GM12878 (cell line): ENCODE data around the gene GPBP1. TPM values are rescaled to one million over a fixed set of nuclear protein-coding genes. Genes with fewer than 3 reads are reported as not detected.

Experiments
- ATAC-seq: fragments of 200-7000 bp; cut with Tn5 transposase; 3 replicates; pipeline ENCODE4 v1.9.1; 2020; ENCODE audit warnings: mild to moderate bottlenecking, moderate library complexity
- BruUV-seq: library from RNA; stranded (reverse); fragments of 400-500 nt; replicated peaks from 2 replicates; lab custom pipeline; 2021; lab: Mats Ljungman, UMichigan
- CTCF ChIA-PET: fragments of 300-600 bp; sonication (Branson Sonifier 250); formaldehyde crosslinking; extraction: SDS; loops from one replicate; lab custom pipeline; 2021; ENCODE audit warnings: inconsistent platforms; lab: Yijun Ruan, JAX
- POLR2A ChIA-PET: fragments of 350-600 bp; formaldehyde crosslinking; extraction: SDS; loops from one replicate; lab custom pipeline; 2021; ENCODE audit warnings: inconsistent platforms; lab: Charles Lee
- RAD21 ChIA-PET: fragments of 300-600 bp; sonication (Branson Sonifier 250); formaldehyde crosslinking; loops from one replicate; lab custom pipeline; 2023; ENCODE audit warnings: antibody characterized with exemption; ENCODE audit not compliant: unreplicated experiment; lab: Charles Lee
- SMC1A ChIA-PET: fragments of 300-600 bp; sonication (Branson Sonifier 250); formaldehyde crosslinking; loops from one replicate; lab custom pipeline; 2023; ENCODE audit not compliant: unreplicated experiment, uncharacterized antibody; lab: Charles Lee
- DNase-seq: peaks from one replicate; pipeline ENCODE4 v3.0.0-alpha.2; 2011; ENCODE audit warnings: low read depth, low spot score
- FAIRE-seq: peaks from 3 replicates; lab custom pipeline; 2011; peaks lifted over from hg19 to GRCh38; lab: Jason Lieb, UNC
- H2AFZ ChIP-seq: 2 replicates; pipeline ENCODE4 v1.6.0; 2011; ENCODE audit warnings: low read depth, low read length, control low read depth; ENCODE audit not compliant: control insufficient read depth
- H3K27ac ChIP-seq: 2 replicates; pipeline ENCODE4 v1.5.1; 2011; ENCODE audit warnings: control low read depth; ENCODE audit not compliant: control insufficient read depth, insufficient read depth
- H3K27me3 ChIP-seq, 2 experiments: replicated peaks in 1 of 2; 2 replicates each; pipeline versions ENCODE4 v1.6.0 to v1.6.1; 2011; ENCODE audit warnings: low read length in 1 of 2; ENCODE audit not compliant: control insufficient read depth in 2 of 2, insufficient read depth in 2 of 2
- H3K36me3 ChIP-seq, 2 experiments: 2 replicates each; pipeline ENCODE4 v1.5.1; 2011; ENCODE audit warnings: low read length in 1 of 2; ENCODE audit not compliant: control insufficient read depth in 2 of 2, insufficient read depth in 2 of 2
- H3K4me1 ChIP-seq: 2 replicates; pipeline ENCODE4 v1.6.1; 2011; ENCODE audit warnings: mild to moderate bottlenecking, low read length, moderate library complexity, mixed read lengths; ENCODE audit not compliant: control insufficient read depth, insufficient read depth
- H3K4me2 ChIP-seq: 2 replicates; pipeline ENCODE4 v1.6.0; 2011; ENCODE audit warnings: control low read depth; ENCODE audit not compliant: control insufficient read depth, insufficient read depth
- H3K4me3 ChIP-seq: fragments of 200-600 bp; sonication (generic); 2 replicates; pipeline ENCODE4 v1.5.1; 2016
- H3K79me2 ChIP-seq: 2 replicates; pipeline ENCODE4 v1.6.0; 2011; ENCODE audit warnings: low read length; ENCODE audit not compliant: control insufficient read depth, insufficient read depth
- H3K9ac ChIP-seq: 2 replicates; pipeline ENCODE4 v1.8.0; 2011; ENCODE audit warnings: low read length, control low read depth, mixed read lengths; ENCODE audit not compliant: control insufficient read depth, insufficient read depth
- H3K9me3 ChIP-seq: replicated peaks from 3 replicates; pipeline ENCODE4 v1.5.1; 2011; ENCODE audit warnings: mild to moderate bottlenecking, low read length; ENCODE audit not compliant: control insufficient read depth, insufficient read depth
- H4K20me1 ChIP-seq: 2 replicates; pipeline ENCODE4 v1.6.0; 2011; ENCODE audit not compliant: control insufficient read depth, insufficient read depth
- CBX5 ChIP-seq: sonication (generic); IDR thresholded peaks from 2 replicates; pipeline ENCODE4 v1.6.1; 2016; ENCODE audit warnings: low read depth, moderate library complexity, mild to moderate bottlenecking, inconsistent platforms
- GATAD2B ChIP-seq: fragments of 450-650 bp; conservative IDR thresholded peaks from 2 replicates; pipeline ENCODE4 v1.6.1; 2017; ENCODE audit warnings: low read depth, mild to moderate bottlenecking, moderate library complexity
- JUND ChIP-seq: IDR thresholded peaks from 2 replicates; pipeline ENCODE4 v1.6.1; 2012; ENCODE audit warnings: low read depth, mild to moderate bottlenecking, low read length, improper control_type of control experiment, moderate library complexity
- NRF1 ChIP-seq: conservative IDR thresholded peaks from 2 replicates; pipeline ENCODE4 v1.6.1; 2011; ENCODE audit warnings: mild to moderate bottlenecking, low read depth, low read length, improper control_type of control experiment
- RAD21 ChIP-seq: IDR thresholded peaks from 2 replicates; pipeline ENCODE4 v1.6.1; 2011; ENCODE audit warnings: mild to moderate bottlenecking, low read depth, low read length, moderate library complexity; ENCODE audit not compliant: insufficient read depth
- RAD51 ChIP-seq: fragments of 450-650 bp; IDR thresholded peaks from 2 replicates; pipeline ENCODE4 v1.6.1; 2016; ENCODE audit warnings: moderate library complexity, mild to moderate bottlenecking, inconsistent platforms
- RUNX3 ChIP-seq: IDR thresholded peaks from 2 replicates; pipeline ENCODE4 v1.6.1; 2012; ENCODE audit warnings: low read length, inconsistent platforms
- YY1 ChIP-seq: IDR thresholded peaks from 2 replicates; pipeline ENCODE4 v1.6.1; 2011; ENCODE audit warnings: low read depth, mild to moderate bottlenecking, low read length
- ZNF592 ChIP-seq: fragments of 450-650 bp; IDR thresholded peaks from 2 replicates; pipeline ENCODE4 v1.6.1; 2017; ENCODE audit warnings: mild to moderate bottlenecking, moderate library complexity
- whole genome bisulfite sequencing: methylation state at CpG from one replicate; pipeline ENCODE4 v1.1.6; 2016; ENCODE audit warnings: low lambda C conversion rate; ENCODE audit not compliant: insufficient replicate concordance, insufficient coverage; ENCODE audit errors: missing lambda C conversion rate; 5-methylcytosine and 5-hydroxymethylcytosine counted together
- in situ Hi-C: fragments of 300-500 bp; cut with MboI; formaldehyde crosslinking; loops from 9 replicates; pipeline ENCODE4 v1.14.3; 2018; ENCODE audit warnings: mixed read lengths
- intact Hi-C: fragments of 100-400 bp; cut with micrococcal nuclease; formaldehyde crosslinking; loops from one replicate; pipeline ENCODE4 v1.14.2; 2022; ENCODE audit not compliant: unreplicated experiment
- polyA plus RNA-seq, 11 experiments: library from polyadenylated mRNA; depleted of rRNA in 4 of 11; unstranded in 6 of 11; stranded (reverse) in 5 of 11; fragments of >200 nt; fragmentation: Nextera tagmentation in 4 of 11; fragmentation: Illumina TruSeq in 1 of 11; extraction: Ambion mirVana in 4 of 11; extraction: Trizol in 1 of 11; gene quantifications; 1 replicate in 1 of 11; 2 replicates in 10 of 11; pipeline versions ENCODE4 v1.2.1 to v1.2.3, GENCODE V29; 2011 to 2016; ENCODE audit warnings: inconsistent platforms in 2 of 11, missing spikeins in 2 of 11, low read depth in 1 of 11
- total RNA-seq, 4 experiments: library from RNA; depleted of rRNA in 3 of 4; stranded (reverse); fragments of >200 nt in 3 of 4; fragmentation: Illumina TruSeq in 1 of 4; extraction: Trizol in 1 of 4; gene quantifications; 2 replicates each; pipeline versions ENCODE4 v1.2.1 to v1.2.3, GENCODE V29; 2013 to 2021
- TF ChIP-seq, protein P1 (sequence below): IDR thresholded peaks from 2 replicates; pipeline ENCODE4 v1.6.1; 2012; ENCODE audit warnings: low read length, inconsistent platforms
- TF ChIP-seq, protein P2 (sequence below): fragments of 450-650 bp; IDR thresholded peaks from 2 replicates; pipeline ENCODE4 v1.6.1; 2017; ENCODE audit warnings: mild to moderate bottlenecking, low read depth, inconsistent platforms; ENCODE audit not compliant: poor library complexity, severe bottlenecking
- TF ChIP-seq, protein P3 (sequence below): fragments of 450-650 bp; conservative IDR thresholded peaks from 2 replicates; pipeline ENCODE4 v1.6.1; 2017; ENCODE audit warnings: mild to moderate bottlenecking, moderate library complexity

GPBP1 gene
- total and polyA plus RNA-seq, 10 of the 15 experiments (the other 5 are each of a cell fraction or from before 2014, with no cell fraction given), result 27.0 to 96.2 (median 55.4) TPM

DNA sequence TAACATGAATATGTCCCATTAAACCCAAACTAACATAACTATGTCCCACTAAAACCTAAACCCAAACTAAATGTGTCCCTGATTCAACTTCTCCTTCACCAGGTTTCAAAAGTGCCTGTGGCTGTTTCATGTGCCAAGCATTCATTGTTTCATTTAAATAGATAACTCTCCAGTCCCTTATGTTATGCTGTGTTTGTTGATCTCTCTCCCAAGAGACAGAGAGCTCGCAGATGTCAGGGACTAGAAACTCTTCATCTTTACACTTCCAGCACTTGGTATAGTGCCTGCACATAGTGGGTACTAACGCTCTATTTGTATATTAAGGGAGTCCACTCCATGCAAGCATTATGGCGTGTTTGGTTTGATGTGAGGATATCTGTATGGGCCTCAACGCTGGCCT lies 118.0 kb downstream of the GPBP1 start (continued):
- no peak for TF ChIP-seq RAD21
- TF ChIP-seq JUND, result no peak
- no peak for TF ChIP-seq GATAD2B

GRCh38 chr5:57292336-57292735 lies 118.5 kb downstream of the GPBP1 start:
- Histone ChIP-seq H3K9ac (no peak overlapping the region), H3K27me3 (no peaks in the 10 kb centered on the region), H3K36me3 (no peaks in the 10 kb centered on the region), H4K20me1 (no peaks in the 10 kb centered on the region), H3K27ac (no peak overlapping the region), H3K4me3 (no peak overlapping the region), H2AFZ (no peak overlapping the region), H3K4me1 (no peaks in the 10 kb centered on the region), H3K79me2 (no peaks in the 10 kb centered on the region), H3K9me3 (no peaks in the 10 kb centered on the region), H3K4me2 (no peak overlapping the region)
- TF ChIP-seq RAD51, result no peak
- TF ChIP-seq, protein P1, sequence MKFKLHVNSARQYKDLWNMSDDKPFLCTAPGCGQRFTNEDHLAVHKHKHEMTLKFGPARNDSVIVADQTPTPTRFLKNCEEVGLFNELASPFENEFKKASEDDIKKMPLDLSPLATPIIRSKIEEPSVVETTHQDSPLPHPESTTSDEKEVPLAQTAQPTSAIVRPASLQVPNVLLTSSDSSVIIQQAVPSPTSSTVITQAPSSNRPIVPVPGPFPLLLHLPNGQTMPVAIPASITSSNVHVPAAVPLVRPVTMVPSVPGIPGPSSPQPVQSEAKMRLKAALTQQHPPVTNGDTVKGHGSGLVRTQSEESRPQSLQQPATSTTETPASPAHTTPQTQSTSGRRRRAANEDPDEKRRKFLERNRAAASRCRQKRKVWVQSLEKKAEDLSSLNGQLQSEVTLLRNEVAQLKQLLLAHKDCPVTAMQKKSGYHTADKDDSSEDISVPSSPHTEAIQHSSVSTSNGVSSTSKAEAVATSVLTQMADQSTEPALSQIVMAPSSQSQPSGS, result no peak
- TF ChIP-seq, protein P2, sequence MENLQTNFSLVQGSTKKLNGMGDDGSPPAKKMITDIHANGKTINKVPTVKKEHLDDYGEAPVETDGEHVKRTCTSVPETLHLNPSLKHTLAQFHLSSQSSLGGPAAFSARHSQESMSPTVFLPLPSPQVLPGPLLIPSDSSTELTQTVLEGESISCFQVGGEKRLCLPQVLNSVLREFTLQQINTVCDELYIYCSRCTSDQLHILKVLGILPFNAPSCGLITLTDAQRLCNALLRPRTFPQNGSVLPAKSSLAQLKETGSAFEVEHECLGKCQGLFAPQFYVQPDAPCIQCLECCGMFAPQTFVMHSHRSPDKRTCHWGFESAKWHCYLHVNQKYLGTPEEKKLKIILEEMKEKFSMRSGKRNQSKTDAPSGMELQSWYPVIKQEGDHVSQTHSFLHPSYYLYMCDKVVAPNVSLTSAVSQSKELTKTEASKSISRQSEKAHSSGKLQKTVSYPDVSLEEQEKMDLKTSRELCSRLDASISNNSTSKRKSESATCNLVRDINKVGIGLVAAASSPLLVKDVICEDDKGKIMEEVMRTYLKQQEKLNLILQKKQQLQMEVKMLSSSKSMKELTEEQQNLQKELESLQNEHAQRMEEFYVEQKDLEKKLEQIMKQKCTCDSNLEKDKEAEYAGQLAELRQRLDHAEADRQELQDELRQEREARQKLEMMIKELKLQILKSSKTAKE, result no peak
- TF ChIP-seq, protein P3, sequence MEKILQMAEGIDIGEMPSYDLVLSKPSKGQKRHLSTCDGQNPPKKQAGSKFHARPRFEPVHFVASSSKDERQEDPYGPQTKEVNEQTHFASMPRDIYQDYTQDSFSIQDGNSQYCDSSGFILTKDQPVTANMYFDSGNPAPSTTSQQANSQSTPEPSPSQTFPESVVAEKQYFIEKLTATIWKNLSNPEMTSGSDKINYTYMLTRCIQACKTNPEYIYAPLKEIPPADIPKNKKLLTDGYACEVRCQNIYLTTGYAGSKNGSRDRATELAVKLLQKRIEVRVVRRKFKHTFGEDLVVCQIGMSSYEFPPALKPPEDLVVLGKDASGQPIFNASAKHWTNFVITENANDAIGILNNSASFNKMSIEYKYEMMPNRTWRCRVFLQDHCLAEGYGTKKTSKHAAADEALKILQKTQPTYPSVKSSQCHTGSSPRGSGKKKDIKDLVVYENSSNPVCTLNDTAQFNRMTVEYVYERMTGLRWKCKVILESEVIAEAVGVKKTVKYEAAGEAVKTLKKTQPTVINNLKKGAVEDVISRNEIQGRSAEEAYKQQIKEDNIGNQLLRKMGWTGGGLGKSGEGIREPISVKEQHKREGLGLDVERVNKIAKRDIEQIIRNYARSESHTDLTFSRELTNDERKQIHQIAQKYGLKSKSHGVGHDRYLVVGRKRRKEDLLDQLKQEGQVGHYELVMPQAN, result no peak
- no peak for TF ChIP-seq RUNX3
- no peak for TF ChIP-seq YY1
- TF ChIP-seq NRF1, result no peak
- TF ChIP-seq ZNF592, result no peak
- TF ChIP-seq CBX5, result no peak
- DNase-seq, result no peak
- intact Hi-C loops (no loop called here), in situ Hi-C loops (no loop called here)
- no peak for ATAC-seq
- ChIA-PET RAD21 (no interaction called here), CTCF (no interaction called here), POLR2A (no interaction called here), SMC1A (no interaction called here)
- no TSS peak for BruUV-seq
- 51% methylated on average over 6 of the region's 6 CpGs for WGBS
- no peak for FAIRE-seq
